GM12878 (cell line): ENCODE results near the gene KRT37. TPM values are rescaled to one million over a fixed set of nuclear protein-coding genes. Genes with fewer than 3 reads are reported as not detected.

Experiments
- polyA plus RNA-seq, 11 experiments: library from polyadenylated mRNA; depleted of rRNA in 4 of 11; unstranded in 6 of 11; stranded (reverse) in 5 of 11; fragments of >200 nt; fragmentation: Nextera tagmentation in 4 of 11; fragmentation: Illumina TruSeq in 1 of 11; extraction: Ambion mirVana in 4 of 11; extraction: Trizol in 1 of 11; gene quantifications; 1 replicate in 1 of 11; 2 replicates in 10 of 11; pipeline versions ENCODE4 v1.2.1 to v1.2.3, GENCODE V29; 2011 to 2016; ENCODE audit warnings: inconsistent platforms in 2 of 11, missing spikeins in 2 of 11, low read depth in 1 of 11
- small RNA-seq: library from RNA; depleted of rRNA; stranded (forward); fragments of <200 nt; gene quantifications from one replicate; pipeline ENCODE3, GENCODE V24; 2014
- total RNA-seq, 4 experiments: library from RNA; depleted of rRNA in 3 of 4; stranded (reverse); fragments of >200 nt in 3 of 4; fragmentation: Illumina TruSeq in 1 of 4; extraction: Trizol in 1 of 4; gene quantifications; 2 replicates each; pipeline versions ENCODE4 v1.2.1 to v1.2.3, GENCODE V29; 2013 to 2021

KRT37 gene
- total and polyA plus RNA-seq, 10 of the 15 experiments (the other 5 are each of a cell fraction or from before 2014, with no cell fraction given): not detected

Small RNAs within 50 kb of the gene (small RNA-seq; reads per million reads assigned to genes)
- not detected for gene RNU2-32P

Other genes starting within 250 kb of the KRT37 start
Only the 7 nearest of the 28 such genes appear.
- gene KRT33B, start 54.8 kb downstream of the KRT37 start, total RNA-seq (2014; rRNA removed): not detected in 2 replicates
- gene KRT33B, start 54.8 kb downstream of the KRT37 start, total RNA-seq (2014; rRNA removed; fragmentation: Illumina TruSeq; extraction: Trizol): not detected in 2 replicates
- not detected in 2 replicates for gene KRT33B, start 54.8 kb downstream of the KRT37 start, total RNA-seq (2021)
- gene KRT33B, start 54.8 kb downstream of the KRT37 start, polyA plus RNA-seq (2011; rRNA removed): not detected in 2 replicates
- not detected in 2 replicates for gene KRT33B, start 54.8 kb downstream of the KRT37 start, polyA plus RNA-seq (2014; fragmentation: Illumina TruSeq; extraction: Trizol)
- gene KRT33B, start 54.8 kb downstream of the KRT37 start, polyA plus RNA-seq (2014; fragmentation: Nextera tagmentation; extraction: Ambion mirVana): not detected
- gene KRT33B, start 54.8 kb downstream of the KRT37 start, polyA plus RNA-seq (2014; rRNA removed): not detected in 2 replicates
- gene KRT33B, start 54.8 kb downstream of the KRT37 start, polyA plus RNA-seq (2016; fragmentation: Nextera tagmentation; extraction: Ambion mirVana): not detected
- not detected in 2 replicates for gene KRT34, start 42.3 kb downstream of the KRT37 start, total RNA-seq (2014; rRNA removed)
- not detected in 2 replicates for gene KRT34, start 42.3 kb downstream of the KRT37 start, total RNA-seq (2014; rRNA removed; fragmentation: Illumina TruSeq; extraction: Trizol)
- gene KRT34, start 42.3 kb downstream of the KRT37 start, total RNA-seq (2021): not detected in 2 replicates
- gene KRT34, start 42.3 kb downstream of the KRT37 start, polyA plus RNA-seq (2011; rRNA removed): not detected in 2 replicates
- not detected in 2 replicates for gene KRT34, start 42.3 kb downstream of the KRT37 start, polyA plus RNA-seq (2014; fragmentation: Illumina TruSeq; extraction: Trizol)
- gene KRT34, start 42.3 kb downstream of the KRT37 start, polyA plus RNA-seq (2014; fragmentation: Nextera tagmentation; extraction: Ambion mirVana): not detected
- 0.05 TPM in 1 of 2 replicates, not detected in the other for gene KRT34, start 42.3 kb downstream of the KRT37 start, polyA plus RNA-seq (2014; rRNA removed)
- not detected for gene KRT34, start 42.3 kb downstream of the KRT37 start, polyA plus RNA-seq (2016; fragmentation: Nextera tagmentation; extraction: Ambion mirVana)
- gene KRT31, start 27.0 kb downstream of the KRT37 start, total RNA-seq (2014; rRNA removed): not detected in 2 replicates
- gene KRT31, start 27.0 kb downstream of the KRT37 start, total RNA-seq (2014; rRNA removed; fragmentation: Illumina TruSeq; extraction: Trizol): not detected in 2 replicates
- gene KRT31, start 27.0 kb downstream of the KRT37 start, total RNA-seq (2021): not detected in 2 replicates
- not detected in 2 replicates for gene KRT31, start 27.0 kb downstream of the KRT37 start, polyA plus RNA-seq (2011; rRNA removed)
- gene KRT31, start 27.0 kb downstream of the KRT37 start, polyA plus RNA-seq (2014; fragmentation: Illumina TruSeq; extraction: Trizol): not detected in 2 replicates
- not detected for gene KRT31, start 27.0 kb downstream of the KRT37 start, polyA plus RNA-seq (2014; fragmentation: Nextera tagmentation; extraction: Ambion mirVana)
- not detected in 2 replicates for gene KRT31, start 27.0 kb downstream of the KRT37 start, polyA plus RNA-seq (2014; rRNA removed)
- not detected for gene KRT31, start 27.0 kb downstream of the KRT37 start, polyA plus RNA-seq (2016; fragmentation: Nextera tagmentation; extraction: Ambion mirVana)
- gene KRT38, start 16.4 kb upstream of the KRT37 start, total RNA-seq (2014; rRNA removed): not detected in 2 replicates
- gene KRT38, start 16.4 kb upstream of the KRT37 start, total RNA-seq (2014; rRNA removed; fragmentation: Illumina TruSeq; extraction: Trizol): not detected in 2 replicates
- not detected in 2 replicates for gene KRT38, start 16.4 kb upstream of the KRT37 start, total RNA-seq (2021)
- not detected in 2 replicates for gene KRT38, start 16.4 kb upstream of the KRT37 start, polyA plus RNA-seq (2011; rRNA removed)
- not detected in 2 replicates for gene KRT38, start 16.4 kb upstream of the KRT37 start, polyA plus RNA-seq (2014; fragmentation: Illumina TruSeq; extraction: Trizol)
- gene KRT38, start 16.4 kb upstream of the KRT37 start, polyA plus RNA-seq (2014; fragmentation: Nextera tagmentation; extraction: Ambion mirVana): not detected
- gene KRT38, start 16.4 kb upstream of the KRT37 start, polyA plus RNA-seq (2014; rRNA removed): 0.04 TPM in 1 of 2 replicates, not detected in the other
- not detected for gene KRT38, start 16.4 kb upstream of the KRT37 start, polyA plus RNA-seq (2016; fragmentation: Nextera tagmentation; extraction: Ambion mirVana)
- not detected in 2 replicates for gene KRT32, start 42.8 kb upstream of the KRT37 start, total RNA-seq (2014; rRNA removed)
- not detected in 2 replicates for gene KRT32, start 42.8 kb upstream of the KRT37 start, total RNA-seq (2014; rRNA removed; fragmentation: Illumina TruSeq; extraction: Trizol)
- gene KRT32, start 42.8 kb upstream of the KRT37 start, total RNA-seq (2021): not detected in 2 replicates
- gene KRT32, start 42.8 kb upstream of the KRT37 start, polyA plus RNA-seq (2011; rRNA removed): not detected in 2 replicates
- gene KRT32, start 42.8 kb upstream of the KRT37 start, polyA plus RNA-seq (2014; fragmentation: Illumina TruSeq; extraction: Trizol): not detected in 2 replicates
- not detected for gene KRT32, start 42.8 kb upstream of the KRT37 start, polyA plus RNA-seq (2014; fragmentation: Nextera tagmentation; extraction: Ambion mirVana)
- not detected in 2 replicates for gene KRT32, start 42.8 kb upstream of the KRT37 start, polyA plus RNA-seq (2014; rRNA removed)
- gene KRT32, start 42.8 kb upstream of the KRT37 start, polyA plus RNA-seq (2016; fragmentation: Nextera tagmentation; extraction: Ambion mirVana): not detected
- not detected in 2 replicates for gene KRT35, start 56.6 kb upstream of the KRT37 start, total RNA-seq (2014; rRNA removed)
- not detected in 2 replicates for gene KRT35, start 56.6 kb upstream of the KRT37 start, total RNA-seq (2014; rRNA removed; fragmentation: Illumina TruSeq; extraction: Trizol)
- gene KRT35, start 56.6 kb upstream of the KRT37 start, total RNA-seq (2021): not detected in 2 replicates
- gene KRT35, start 56.6 kb upstream of the KRT37 start, polyA plus RNA-seq (2011; rRNA removed): not detected in 2 replicates
- not detected in 2 replicates for gene KRT35, start 56.6 kb upstream of the KRT37 start, polyA plus RNA-seq (2014; fragmentation: Illumina TruSeq; extraction: Trizol)
- gene KRT35, start 56.6 kb upstream of the KRT37 start, polyA plus RNA-seq (2014; fragmentation: Nextera tagmentation; extraction: Ambion mirVana): not detected
- gene KRT35, start 56.6 kb upstream of the KRT37 start, polyA plus RNA-seq (2014; rRNA removed): not detected in 2 replicates
- not detected for gene KRT35, start 56.6 kb upstream of the KRT37 start, polyA plus RNA-seq (2016; fragmentation: Nextera tagmentation; extraction: Ambion mirVana)
- not detected in 2 replicates for gene KRT36, start 65.3 kb upstream of the KRT37 start, total RNA-seq (2014; rRNA removed)
- not detected in 2 replicates for gene KRT36, start 65.3 kb upstream of the KRT37 start, total RNA-seq (2014; rRNA removed; fragmentation: Illumina TruSeq; extraction: Trizol)
- not detected in 2 replicates for gene KRT36, start 65.3 kb upstream of the KRT37 start, total RNA-seq (2021)
- gene KRT36, start 65.3 kb upstream of the KRT37 start, polyA plus RNA-seq (2011; rRNA removed): not detected in 2 replicates
- not detected in 2 replicates for gene KRT36, start 65.3 kb upstream of the KRT37 start, polyA plus RNA-seq (2014; fragmentation: Illumina TruSeq; extraction: Trizol)
- not detected for gene KRT36, start 65.3 kb upstream of the KRT37 start, polyA plus RNA-seq (2014; fragmentation: Nextera tagmentation; extraction: Ambion mirVana)
- not detected in 2 replicates for gene KRT36, start 65.3 kb upstream of the KRT37 start, polyA plus RNA-seq (2014; rRNA removed)
- not detected for gene KRT36, start 65.3 kb upstream of the KRT37 start, polyA plus RNA-seq (2016; fragmentation: Nextera tagmentation; extraction: Ambion mirVana)